Testis (tissue), 3 donors: ENCODE measurements around the gene FBXO41. TPM values are rescaled to one million over a fixed set of nuclear protein-coding genes. Genes with fewer than 3 reads are reported as not detected.

Experiments
- DNase-seq: peaks from one replicate; pipeline ENCODE4 v3.0.0-alpha.2; 2019
- H3K27ac ChIP-seq, 2 donors: fragments of 200-600 bp; sonication (generic); one replicate each; pipeline ENCODE4 v1.5.1; 2019
- H3K27me3 ChIP-seq: fragments of 200-600 bp; sonication (generic); one replicate; pipeline ENCODE4 v1.5.1; 2019
- H3K36me3 ChIP-seq: fragments of 200-600 bp; sonication (generic); one replicate; pipeline ENCODE4 v1.5.1; 2017; ENCODE audit warnings: low read depth; ENCODE audit errors: missing control alignments
- H3K4me1 ChIP-seq: fragments of 200-600 bp; sonication (generic); one replicate; pipeline ENCODE4 v1.5.1; 2019
- H3K4me3 ChIP-seq, 2 donors: fragments of 200-600 bp; sonication (generic); one replicate each; pipeline ENCODE4 v1.5.1; 2017 to 2019
- H3K9me3 ChIP-seq: fragments of 200-600 bp; sonication (generic); one replicate; pipeline ENCODE4 v1.5.1; 2017
- POLR2A ChIP-seq: fragments of 450-650 bp; IDR thresholded peaks from one replicate; pipeline ENCODE4 v1.6.1; 2017; ENCODE audit warnings: antibody characterized with exemption, mild to moderate bottlenecking, moderate library complexity
- WGBS, 2 donors: methylation state at CpG; one replicate each; pipeline ENCODE4 v1.1.5; 2018; 5-methylcytosine and 5-hydroxymethylcytosine counted together
- intact Hi-C: fragments of 100-400 bp; cut with DNase I; formaldehyde crosslinking; loops from one replicate; pipeline ENCODE4 v1.15.1; 2023; ENCODE audit warnings: low total_unique reads
- polyA plus RNA-seq: library from polyadenylated mRNA; stranded (reverse); fragments of 350-450 nt; fragmentation: Illumina TruSeq; extraction: RNeasy Lipid Tissue Mini Kit (QIAGEN cat#74804); gene quantifications from one replicate; pipeline ENCODE4 v1.2.3, GENCODE V29; 2014; ENCODE audit warnings: low read depth, low replicate concordance; ENCODE audit not compliant: insufficient read depth
- total RNA-seq, 2 donors: library from RNA; depleted of rRNA; stranded (reverse); fragments of >200 nt; gene quantifications; one replicate each; pipeline ENCODE4 v1.2.3, GENCODE V29; 2016
- TF ChIP-seq, protein P1 (sequence below), 3 experiments: fragments of 450-650 bp in 2 of 3; fragments of 200-600 bp in 1 of 3; sonication (generic) in 1 of 3; IDR thresholded peaks; one replicate each; pipeline ENCODE4 v1.5.1; 2016 to 2019; ENCODE audit warnings: antibody characterized with exemption in 3 of 3, mild to moderate bottlenecking in 2 of 3, moderate library complexity in 1 of 3

FBXO41 gene
- total and polyA plus RNA-seq, 3 donors from 2014 or later = 4.9 to 12.4 (median 11.1) TPM

DNA sequence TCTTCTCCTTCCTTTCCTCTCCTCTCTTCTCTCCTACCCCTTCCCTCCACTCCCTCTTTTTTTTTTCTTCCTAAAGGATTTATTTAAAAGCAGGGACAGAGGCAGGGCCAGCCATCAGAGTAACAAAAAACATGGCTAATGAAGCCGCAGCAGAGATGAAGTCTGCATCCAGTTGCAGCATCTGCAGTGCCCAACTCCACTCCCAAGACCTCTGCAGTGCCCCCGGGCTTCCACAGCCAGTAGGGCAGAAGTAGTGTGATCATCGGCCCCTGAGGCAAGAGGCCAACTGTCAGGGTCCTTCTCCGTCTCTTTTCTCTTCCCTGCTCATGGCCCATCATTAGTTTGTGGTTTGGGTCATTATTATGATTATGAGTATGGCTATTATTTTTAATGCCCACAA is 13.3 kb upstream of the FBXO41 start:
- 62 to 78% methylated on average over 4 of the region's 4 CpGs for WGBS, 2 donors
- H3K4me1 ChIP-seq = no peaks in the 10 kb centered on the region
- H3K27me3 ChIP-seq = no peaks in the 10 kb centered on the region

DNA sequence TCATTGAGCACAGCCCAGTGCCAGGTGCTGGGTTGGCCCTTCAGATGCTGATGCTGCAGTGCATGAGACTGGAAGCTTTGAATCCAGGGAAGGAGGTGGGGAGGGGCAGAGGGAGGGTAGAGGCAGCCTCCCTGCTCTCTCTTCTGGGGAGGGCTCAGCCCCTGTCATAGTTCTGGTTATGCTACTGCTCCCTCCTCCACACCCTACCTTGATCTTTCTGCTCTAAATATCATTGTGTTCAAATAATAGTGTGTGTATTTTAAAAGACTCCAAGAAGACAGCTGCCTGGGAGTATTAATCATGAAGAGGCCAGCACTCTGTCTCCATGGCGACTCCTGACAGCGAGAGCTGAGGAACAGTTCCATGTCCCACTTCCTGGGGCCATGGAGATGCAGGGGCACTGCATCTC is 12.9 kb upstream of the FBXO41 start:
- Histone ChIP-seq H3K9me3 (no peaks in the 10 kb centered on the region), H3K4me3 (no peak overlapping the region), H3K27me3 (no peaks in the 10 kb centered on the region), H3K4me1 (no peaks in the 10 kb centered on the region), H3K27ac (no peak overlapping the region), H3K36me3 (no peaks in the 10 kb centered on the region)
- intact Hi-C loops = no loop called here
- 24 to 35% methylated on average over 2 of the region's 2 CpGs for WGBS, 2 donors
- TF ChIP-seq, protein P1, sequence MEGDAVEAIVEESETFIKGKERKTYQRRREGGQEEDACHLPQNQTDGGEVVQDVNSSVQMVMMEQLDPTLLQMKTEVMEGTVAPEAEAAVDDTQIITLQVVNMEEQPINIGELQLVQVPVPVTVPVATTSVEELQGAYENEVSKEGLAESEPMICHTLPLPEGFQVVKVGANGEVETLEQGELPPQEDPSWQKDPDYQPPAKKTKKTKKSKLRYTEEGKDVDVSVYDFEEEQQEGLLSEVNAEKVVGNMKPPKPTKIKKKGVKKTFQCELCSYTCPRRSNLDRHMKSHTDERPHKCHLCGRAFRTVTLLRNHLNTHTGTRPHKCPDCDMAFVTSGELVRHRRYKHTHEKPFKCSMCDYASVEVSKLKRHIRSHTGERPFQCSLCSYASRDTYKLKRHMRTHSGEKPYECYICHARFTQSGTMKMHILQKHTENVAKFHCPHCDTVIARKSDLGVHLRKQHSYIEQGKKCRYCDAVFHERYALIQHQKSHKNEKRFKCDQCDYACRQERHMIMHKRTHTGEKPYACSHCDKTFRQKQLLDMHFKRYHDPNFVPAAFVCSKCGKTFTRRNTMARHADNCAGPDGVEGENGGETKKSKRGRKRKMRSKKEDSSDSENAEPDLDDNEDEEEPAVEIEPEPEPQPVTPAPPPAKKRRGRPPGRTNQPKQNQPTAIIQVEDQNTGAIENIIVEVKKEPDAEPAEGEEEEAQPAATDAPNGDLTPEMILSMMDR (IDR thresholded peaks at IDR 0.05) = no peak
- TF ChIP-seq POLR2A = no peak
- no peak for DNase-seq

More for the DNA sequence above, 13.3 kb upstream of the FBXO41 start:
- Histone ChIP-seq H3K4me3 (no peak overlapping the region), H3K27ac (no peak overlapping the region), H3K9me3 (no peaks in the 10 kb centered on the region), H3K36me3 (no peaks in the 10 kb centered on the region)
- TF ChIP-seq, protein P1 (IDR thresholded peaks at IDR 0.05) = no peak
- no peak for TF ChIP-seq POLR2A
- DNase-seq = no peak
- intact Hi-C loops = no loop called here

DNA sequence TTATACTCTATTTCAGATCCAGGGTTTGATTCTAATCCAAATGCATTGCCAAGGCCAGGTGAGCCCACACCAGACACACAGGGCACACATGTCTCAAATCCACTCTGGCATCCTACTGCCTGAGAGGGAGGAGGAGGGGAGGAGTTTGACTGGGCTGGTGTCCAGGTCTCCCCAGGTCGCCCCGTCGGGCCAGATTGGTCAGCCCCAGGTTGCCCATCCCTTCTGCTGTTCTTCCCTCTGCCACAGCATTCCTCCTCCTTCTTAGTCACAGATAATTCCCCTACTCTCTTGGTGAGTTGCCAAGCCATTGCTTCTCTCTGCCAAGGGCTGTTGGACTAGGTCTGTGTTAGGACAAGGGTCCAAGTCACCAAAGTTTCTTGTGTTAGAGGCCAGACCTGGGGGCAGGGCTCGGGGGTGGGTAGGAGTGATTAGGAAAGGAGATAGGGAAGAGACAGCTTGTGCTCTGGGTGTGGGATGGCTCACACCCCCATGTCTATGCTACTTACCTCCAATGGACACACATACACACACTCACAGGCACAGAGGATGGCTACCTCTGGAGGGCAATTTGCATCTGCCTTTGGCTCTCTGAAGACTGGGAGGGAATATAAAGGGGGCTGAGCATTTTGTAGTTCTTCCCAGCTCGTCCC is 11.6 kb upstream of the FBXO41 start:
- H3K27me3 ChIP-seq = no peaks in the 10 kb centered on the region
- peak; percentile 37 for DNase-seq

DNA sequence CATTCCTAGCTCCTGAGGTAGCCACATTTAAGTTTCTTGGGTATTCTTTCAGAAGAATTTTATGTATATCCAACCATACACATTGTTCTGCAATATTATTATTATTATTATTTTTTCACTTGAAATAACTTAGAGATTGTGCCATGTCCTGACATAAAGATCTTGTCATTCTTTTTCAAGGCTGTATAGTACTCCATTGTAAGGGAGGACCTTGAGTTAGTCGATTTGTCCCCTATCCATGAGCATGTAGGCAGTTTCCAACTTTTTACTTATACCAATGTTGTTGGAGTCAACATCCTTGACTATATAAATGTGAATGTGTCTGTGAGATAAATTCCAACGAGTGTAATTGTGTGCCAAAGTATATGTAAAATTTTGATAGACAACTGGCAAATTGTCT is 10.0 kb upstream of the FBXO41 start:
- TF ChIP-seq, protein P1 (IDR thresholded peaks at IDR 0.05) = no peak
- no peak for TF ChIP-seq POLR2A

More for the DNA sequence above, 11.6 kb upstream of the FBXO41 start:
- Histone ChIP-seq H3K4me1 (no peaks in the 10 kb centered on the region), H3K9me3 (no peaks in the 10 kb centered on the region), H3K4me3 (no peak overlapping the region), H3K27ac (no peak overlapping the region), H3K36me3 (no peaks in the 10 kb centered on the region)
- TF ChIP-seq, protein P1 (IDR thresholded peaks at IDR 0.05) = no peak
- TF ChIP-seq POLR2A = no peak
- intact Hi-C loops = no loop called here
- 39 to 40% methylated on average over 4 to 5 of the region's 5 CpGs for WGBS, 2 donors

More for the DNA sequence above, 10.0 kb upstream of the FBXO41 start:
- Histone ChIP-seq H3K4me3 (no peak overlapping the region), H3K27me3 (no peaks in the 10 kb centered on the region), H3K4me1 (no peaks in the 10 kb centered on the region), H3K36me3 (no peaks in the 10 kb centered on the region), H3K27ac (no peak overlapping the region), H3K9me3 (no peaks in the 10 kb centered on the region)
- 57 to 74% methylated on average over 2 of the region's 2 CpGs for WGBS, 2 donors
- no peak for DNase-seq
- intact Hi-C loops = no loop called here
